BLaER1 (cell line): Measurements from ENCODE around the gene MED14.
"Not testable (repeated sequence)": the region's sequence is repeated elsewhere in the genome, so short reads cannot be mapped to it uniquely, and the experiment has no call there.

ENCODE experiments used
- H3K27ac ChIP-seq: shearing (Covaris generic); formaldehyde crosslinking; 2 replicates; pipeline ENCODE4 v1.8.1; 2022
- H3K27me3 ChIP-seq: shearing (Covaris generic); formaldehyde crosslinking; 2 replicates; pipeline ENCODE4 v1.8.1; 2022
- H3K36me3 ChIP-seq: shearing (Covaris generic); formaldehyde crosslinking; 2 replicates; pipeline ENCODE4 v1.8.1; 2022
- H3K4me1 ChIP-seq: shearing (Covaris generic); formaldehyde crosslinking; 2 replicates; pipeline ENCODE4 v1.8.1; 2022
- H3K4me2 ChIP-seq: shearing (Covaris generic); formaldehyde crosslinking; 2 replicates; pipeline ENCODE4 v1.8.1; 2022
- H3K4me3 ChIP-seq: shearing (Covaris generic); formaldehyde crosslinking; 2 replicates; pipeline ENCODE4 v1.8.1; 2022
- H3K9ac ChIP-seq: shearing (Covaris generic); formaldehyde crosslinking; 2 replicates; pipeline ENCODE4 v1.8.1; 2022
- H3K9me3 ChIP-seq: shearing (Covaris generic); formaldehyde crosslinking; 2 replicates; pipeline ENCODE4 v1.8.1; 2022
- H4K20me1 ChIP-seq: shearing (Covaris generic); formaldehyde crosslinking; 2 replicates; pipeline ENCODE4 v1.8.1; 2022
- Cebpa-rat ChIP-seq: shearing (Covaris generic); IDR thresholded peaks from 2 replicates; pipeline ENCODE4 v1.8.1; 2022

MED14 gene

DNA sequence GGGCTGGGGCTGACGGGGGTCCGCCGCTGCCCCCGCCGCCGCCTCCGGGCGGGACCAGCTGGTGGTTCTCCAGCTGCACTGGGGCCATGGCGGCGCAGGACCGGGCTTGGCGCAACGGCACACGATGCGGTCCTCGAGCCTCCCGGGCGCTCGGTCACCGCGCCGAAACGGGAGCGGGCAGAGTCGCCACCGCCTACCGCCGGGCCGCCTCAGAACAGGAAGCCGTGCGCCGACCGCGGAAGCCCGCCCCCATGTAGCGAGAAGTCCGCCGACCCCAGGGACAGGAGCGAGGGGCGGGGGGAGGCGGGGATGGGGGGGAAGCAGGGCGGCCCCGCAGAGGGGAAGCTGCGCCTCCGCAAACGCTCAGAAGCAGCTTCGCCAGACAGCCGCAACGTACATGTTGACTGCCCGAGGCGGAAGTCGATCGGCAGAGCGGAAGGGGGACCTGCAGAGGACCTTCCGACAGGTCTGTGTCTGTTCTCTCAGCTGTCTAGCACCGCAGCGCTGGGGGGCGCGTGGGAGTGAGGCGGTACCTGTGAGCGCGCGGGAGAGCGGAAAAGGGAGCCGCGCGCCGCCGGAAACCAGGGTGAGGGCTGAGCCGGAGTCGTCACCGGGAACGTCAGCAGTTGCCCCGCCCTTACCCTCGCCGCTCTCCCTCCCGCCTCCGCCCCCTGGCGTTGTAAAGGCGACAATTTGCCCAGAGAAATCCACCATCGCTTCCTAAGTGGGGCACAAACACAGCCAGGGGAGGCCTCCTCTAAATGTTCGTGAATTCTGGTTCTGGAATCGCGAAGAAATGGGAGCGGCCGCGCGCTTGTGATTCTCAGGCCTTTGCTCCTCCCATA is at the start of gene MED14:
Gene MED14, minus strand, starts transcription at position 218 of the 845 bp plus-strand sequence. Its CDS starts 130 bp downstream, at position 88.
- peak within 1 kb of the TSS; percentile 86 for H3K27ac ChIP-seq
- H3K36me3 ChIP-seq, result no peaks in the 10 kb centered on the region
- H3K4me2 ChIP-seq, result peak within 1 kb of the TSS; percentile 85
- peaks cover 86% of the 10 kb centered on the region for H3K27me3 ChIP-seq
- H3K9ac ChIP-seq, result peak within 1 kb of the TSS; percentile 83
- H3K9me3 ChIP-seq, result no peaks in the 10 kb centered on the region
- peaks cover 57% of the 10 kb centered on the region for H4K20me1 ChIP-seq
- no peak for TF ChIP-seq Cebpa-rat
- H3K4me1 ChIP-seq, result peaks cover 38% of the 10 kb centered on the region
- H3K4me3 ChIP-seq, result peak within 1 kb of the TSS; percentile 74

DNA sequence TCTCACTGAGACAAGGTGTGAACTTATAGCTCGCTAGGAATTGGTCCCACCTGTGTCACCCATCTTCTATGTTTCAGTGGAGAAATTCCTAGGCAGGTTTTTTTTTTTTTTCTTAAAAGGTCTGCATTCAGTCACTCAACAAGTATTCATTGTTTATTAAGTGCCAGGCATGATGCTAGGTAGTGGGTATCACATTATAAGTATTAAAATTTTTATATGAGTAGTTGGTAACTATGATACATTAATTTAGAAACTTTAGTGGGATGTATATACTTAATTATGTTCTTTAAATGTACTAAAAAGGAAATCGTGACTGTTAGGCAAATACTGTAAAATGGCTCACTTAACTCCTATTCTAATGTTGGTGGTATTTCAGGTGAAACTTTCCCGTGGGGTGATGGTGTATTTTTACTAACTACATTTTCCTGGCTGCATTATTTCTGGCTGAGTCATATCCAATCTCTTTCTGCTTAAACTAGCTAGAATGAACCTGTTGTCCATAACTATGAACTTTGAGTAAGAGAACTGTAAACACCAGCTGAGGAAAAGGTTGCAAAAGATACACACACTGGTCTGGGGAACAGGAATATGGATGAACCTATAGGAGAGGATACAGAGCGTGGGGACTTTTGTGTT is 49.3 kb upstream of the MED14 start:
- H3K27me3 ChIP-seq, result peaks cover 38% of the 10 kb centered on the region
- H3K4me1 ChIP-seq, result no peaks in the 10 kb centered on the region
- no peak overlapping the region for H3K9ac ChIP-seq
- H3K36me3 ChIP-seq, result no peaks in the 10 kb centered on the region
- no peak overlapping the region for H3K4me2 ChIP-seq
- TF ChIP-seq Cebpa-rat, result no peak
- no peak overlapping the region for H3K27ac ChIP-seq
- H3K4me3 ChIP-seq, result no peak overlapping the region
- H4K20me1 ChIP-seq, result no peaks in the 10 kb centered on the region
- H3K9me3 ChIP-seq, result peaks cover 4% of the 10 kb centered on the region

DNA sequence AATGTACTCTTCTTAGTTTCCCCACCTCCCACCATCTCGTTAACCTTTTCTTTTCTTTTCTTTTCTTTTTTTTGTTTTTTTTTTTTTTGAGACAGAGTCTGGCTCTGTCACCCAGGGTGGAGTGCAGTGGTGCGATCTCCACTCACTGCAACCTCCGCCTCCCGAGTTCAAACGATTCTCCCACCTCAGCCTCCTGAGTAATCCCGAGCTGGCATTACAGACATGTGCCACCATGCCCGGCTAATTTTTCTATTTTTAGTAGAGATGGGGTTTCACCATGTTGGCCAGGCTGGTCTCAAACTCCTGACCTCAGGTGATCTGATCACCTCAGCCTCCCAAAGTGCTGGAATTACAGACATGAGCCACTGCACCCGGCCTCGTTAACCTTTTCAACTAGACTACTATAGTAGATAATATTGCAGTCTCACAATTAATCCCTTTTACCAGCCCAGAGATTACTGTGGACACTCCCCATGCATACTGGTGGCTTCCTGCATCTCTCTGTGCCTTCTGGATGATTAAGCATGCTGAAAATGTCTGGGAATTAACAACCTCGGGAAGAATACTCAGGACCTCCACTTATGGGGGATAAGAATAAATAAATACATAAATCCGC is 47.4 kb upstream of the MED14 start:
- not testable (repeated sequence) for H3K36me3 ChIP-seq, H3K9ac ChIP-seq, H4K20me1 ChIP-seq, H3K4me3 ChIP-seq, H3K9me3 ChIP-seq, H3K4me1 ChIP-seq, H3K4me2 ChIP-seq, H3K27ac ChIP-seq
- H3K27me3 ChIP-seq, result peaks cover 52% of the 10 kb centered on the region

DNA sequence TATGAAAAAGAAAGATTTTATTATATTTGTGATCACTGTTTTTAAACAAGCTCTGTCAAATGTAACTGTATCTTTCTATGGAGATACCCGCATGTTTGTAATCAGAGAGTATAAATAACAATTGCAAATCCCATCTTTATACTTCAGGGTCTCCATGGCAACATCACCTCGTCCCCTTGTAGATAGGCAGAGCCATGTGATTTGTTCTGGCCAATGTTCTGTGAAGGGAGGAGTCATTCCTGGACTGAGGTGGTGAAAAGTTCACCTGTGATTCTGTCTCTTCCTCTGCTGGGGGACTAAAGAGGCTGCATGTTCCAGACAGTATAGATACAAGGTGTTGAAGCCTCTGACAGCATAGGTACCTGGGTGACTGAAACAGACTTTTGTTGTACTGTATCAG is 45.6 kb upstream of the MED14 start:
- H4K20me1 ChIP-seq, result no peaks in the 10 kb centered on the region
- H3K27me3 ChIP-seq, result peaks cover 56% of the 10 kb centered on the region
- no peaks in the 10 kb centered on the region for H3K36me3 ChIP-seq
- H3K9ac ChIP-seq, result no peak overlapping the region
- H3K27ac ChIP-seq, result no peak overlapping the region
- H3K9me3 ChIP-seq, result no peaks in the 10 kb centered on the region
- H3K4me1 ChIP-seq, result no peaks in the 10 kb centered on the region
- H3K4me3 ChIP-seq, result no peak overlapping the region
- no peak overlapping the region for H3K4me2 ChIP-seq
- no peak for TF ChIP-seq Cebpa-rat

DNA sequence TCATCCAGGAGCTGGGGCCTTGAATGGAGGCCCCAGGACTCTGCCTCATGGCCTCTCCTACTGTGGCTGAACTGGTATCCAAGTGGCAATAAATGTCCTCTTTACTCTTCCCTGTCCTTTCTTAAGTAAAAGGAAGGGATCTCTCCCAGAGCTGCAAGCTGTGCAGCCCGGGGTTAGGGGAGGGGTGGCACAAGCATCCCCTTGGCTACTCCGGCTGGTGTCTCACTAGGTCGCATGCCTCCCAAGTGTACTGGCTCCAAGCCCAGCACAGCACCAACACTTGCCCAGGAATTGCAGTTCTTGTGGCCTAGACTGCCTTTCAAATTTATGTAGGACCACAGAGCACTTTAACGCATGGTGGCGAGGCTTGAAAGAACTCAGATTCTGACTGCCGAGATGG is 44.7 kb upstream of the MED14 start:
- no peak for TF ChIP-seq Cebpa-rat
- no peak overlapping the region for H3K27ac ChIP-seq
- no peak overlapping the region for H3K4me2 ChIP-seq

DNA sequence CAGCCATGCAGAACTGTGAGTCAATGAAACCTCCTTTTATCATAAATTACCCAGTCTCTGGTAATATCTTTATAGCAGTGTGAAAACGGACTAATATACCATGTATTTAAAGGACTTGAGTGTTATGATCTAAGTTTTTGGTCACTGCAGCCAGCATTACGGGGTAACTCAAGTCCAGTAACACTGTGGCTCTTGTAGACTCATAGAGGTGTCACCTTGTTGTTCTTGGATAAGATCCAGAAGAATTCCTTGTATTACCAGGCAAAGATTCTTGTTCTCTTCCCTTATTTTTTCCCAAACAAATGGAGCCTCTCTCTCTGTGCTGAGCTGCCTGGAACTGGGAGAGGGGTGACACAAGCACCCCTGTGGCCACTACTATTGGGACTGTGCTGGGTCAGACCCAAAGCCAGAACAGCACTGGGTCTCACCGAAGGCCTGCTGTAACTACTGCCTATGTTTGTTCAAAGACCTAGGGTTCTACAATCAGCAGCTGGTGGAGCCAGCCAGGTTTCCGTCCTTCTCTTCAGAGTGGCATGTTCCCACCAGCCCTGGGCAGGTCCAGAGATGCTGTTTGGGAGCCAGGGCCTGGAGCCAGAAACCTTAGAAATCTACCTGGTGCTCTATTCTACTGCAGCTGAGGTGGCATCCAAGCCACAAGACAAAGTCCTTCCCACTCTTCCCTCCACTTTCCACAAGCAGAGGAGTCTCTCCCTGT is 43.7 kb upstream of the MED14 start:
- Histone ChIP-seq H3K9ac (no peak overlapping the region), H3K27me3 (peaks cover 59% of the 10 kb centered on the region), H3K27ac (no peak overlapping the region), H3K9me3 (no peaks in the 10 kb centered on the region), H3K4me1 (no peaks in the 10 kb centered on the region), H4K20me1 (no peaks in the 10 kb centered on the region), H3K36me3 (no peaks in the 10 kb centered on the region), H3K4me2 (no peak overlapping the region), H3K4me3 (no peak overlapping the region)
- no peak for TF ChIP-seq Cebpa-rat

More for the DNA sequence above, 44.7 kb upstream of the MED14 start:
- Histone ChIP-seq H3K36me3 (no peaks in the 10 kb centered on the region), H3K9me3 (no peaks in the 10 kb centered on the region), H4K20me1 (no peaks in the 10 kb centered on the region), H3K4me1 (no peaks in the 10 kb centered on the region), H3K4me3 (no peak overlapping the region), H3K27me3 (peaks cover 61% of the 10 kb centered on the region), H3K9ac (no peak overlapping the region)

DNA sequence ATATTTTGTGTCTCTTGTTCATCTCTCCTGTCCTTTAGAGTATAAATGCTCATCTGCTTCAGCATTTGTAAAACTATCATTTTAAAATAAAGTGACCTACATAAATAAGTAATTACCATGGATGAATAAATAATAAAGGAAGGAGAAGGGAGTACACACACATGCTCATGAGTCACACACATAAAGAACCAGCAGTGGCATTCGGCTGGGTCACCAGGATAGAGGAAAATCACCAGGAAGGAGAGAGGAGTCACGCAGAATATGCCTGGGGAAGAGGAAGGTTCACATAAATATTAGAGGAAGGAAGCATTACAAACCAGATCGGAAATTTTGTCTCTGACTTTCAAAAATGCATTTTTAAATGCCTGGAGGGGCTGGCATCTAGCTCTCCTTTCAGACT is 38.5 kb upstream of the MED14 start:
- peaks cover 40% of the 10 kb centered on the region for H3K27me3 ChIP-seq
- TF ChIP-seq Cebpa-rat, result no peak
- H3K4me1 ChIP-seq, result no peaks in the 10 kb centered on the region
- no peak overlapping the region for H3K9ac ChIP-seq
- H3K9me3 ChIP-seq, result no peaks in the 10 kb centered on the region
- no peak overlapping the region for H3K4me2 ChIP-seq
- no peak overlapping the region for H3K4me3 ChIP-seq
- H3K27ac ChIP-seq, result no peak overlapping the region
- no peaks in the 10 kb centered on the region for H4K20me1 ChIP-seq
- H3K36me3 ChIP-seq, result no peaks in the 10 kb centered on the region

DNA sequence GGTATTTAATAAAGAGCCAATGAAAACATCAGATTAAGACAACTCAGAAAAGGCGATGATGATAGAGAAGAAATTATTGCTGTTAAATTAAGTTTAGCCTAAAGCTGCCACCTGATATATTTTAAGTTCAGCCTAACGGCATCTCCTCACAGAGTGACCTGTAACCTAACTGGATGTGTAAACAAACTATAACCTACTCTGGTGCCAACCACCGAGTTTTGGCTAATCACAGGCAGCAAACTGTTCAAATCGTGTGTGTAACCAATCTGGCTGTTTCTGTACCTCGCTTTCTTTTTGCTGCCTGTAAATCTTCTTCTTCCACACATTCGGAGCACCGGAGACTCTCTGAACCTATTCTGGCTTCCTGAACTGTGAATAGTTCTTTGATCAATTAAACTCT is 37.8 kb upstream of the MED14 start:
- H3K27me3 ChIP-seq, result peaks cover 34% of the 10 kb centered on the region
- no peaks in the 10 kb centered on the region for H3K9me3 ChIP-seq
- no peaks in the 10 kb centered on the region for H3K4me1 ChIP-seq
- H3K4me2 ChIP-seq, result no peak overlapping the region
- no peak overlapping the region for H3K9ac ChIP-seq
- H3K36me3 ChIP-seq, result no peaks in the 10 kb centered on the region
- H3K27ac ChIP-seq, result no peak overlapping the region
- no peaks in the 10 kb centered on the region for H4K20me1 ChIP-seq
- H3K4me3 ChIP-seq, result no peak overlapping the region
- TF ChIP-seq Cebpa-rat, result no peak

DNA sequence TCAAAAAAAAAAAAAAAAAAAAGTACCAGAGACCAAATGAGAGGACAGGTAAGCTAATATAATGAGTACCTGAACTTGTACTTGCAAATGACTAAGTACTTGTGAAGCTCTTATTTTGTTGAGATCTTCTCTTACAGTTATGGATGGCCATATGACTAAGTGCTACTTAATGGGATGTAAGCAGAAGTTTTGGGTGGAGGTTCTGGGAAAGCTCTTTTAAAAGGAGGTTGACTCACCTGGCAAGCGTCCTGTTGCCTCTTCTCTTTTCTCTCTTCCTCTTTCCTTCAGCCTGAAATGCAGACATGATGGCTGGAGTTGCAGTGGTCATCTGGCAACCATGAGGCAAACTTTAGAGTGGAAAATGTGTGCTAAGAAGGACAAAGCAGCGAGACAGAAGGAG is 36.9 kb upstream of the MED14 start:
- Histone ChIP-seq H3K4me3 (no peak overlapping the region), H3K27me3 (peaks cover 36% of the 10 kb centered on the region), H4K20me1 (no peaks in the 10 kb centered on the region), H3K9me3 (no peaks in the 10 kb centered on the region), H3K36me3 (no peaks in the 10 kb centered on the region), H3K9ac (no peak overlapping the region), H3K27ac (no peak overlapping the region), H3K4me1 (no peaks in the 10 kb centered on the region), H3K4me2 (no peak overlapping the region)
- no peak for TF ChIP-seq Cebpa-rat

DNA sequence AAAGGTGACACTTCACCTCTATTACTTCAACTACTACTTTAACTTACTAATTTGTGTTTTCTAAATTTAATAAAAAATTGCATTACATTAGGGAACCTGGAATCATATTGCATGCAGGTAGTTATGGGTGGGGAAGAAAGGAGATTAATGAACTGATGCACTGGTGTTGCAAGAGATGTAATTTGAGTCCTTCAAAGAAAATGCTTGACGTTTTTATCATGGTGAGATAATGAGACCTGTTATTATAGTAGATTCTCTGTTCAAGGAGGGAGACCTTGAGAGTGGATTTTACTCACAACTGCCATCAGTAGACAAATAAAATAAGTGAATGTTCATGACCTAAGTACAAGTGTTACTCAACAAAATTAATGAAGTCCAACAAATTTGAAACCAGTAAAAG is 26.4 kb upstream of the MED14 start:
- Histone ChIP-seq H3K4me1 (no peaks in the 10 kb centered on the region), H3K27me3 (peaks cover 75% of the 10 kb centered on the region), H3K27ac (no peak overlapping the region), H3K9ac (no peak overlapping the region), H3K9me3 (no peaks in the 10 kb centered on the region), H3K4me3 (no peak overlapping the region), H4K20me1 (no peaks in the 10 kb centered on the region), H3K4me2 (no peak overlapping the region), H3K36me3 (no peaks in the 10 kb centered on the region)
- no peak for TF ChIP-seq Cebpa-rat
